ENCODE measurements around the gene DUSP19.

DNA sequence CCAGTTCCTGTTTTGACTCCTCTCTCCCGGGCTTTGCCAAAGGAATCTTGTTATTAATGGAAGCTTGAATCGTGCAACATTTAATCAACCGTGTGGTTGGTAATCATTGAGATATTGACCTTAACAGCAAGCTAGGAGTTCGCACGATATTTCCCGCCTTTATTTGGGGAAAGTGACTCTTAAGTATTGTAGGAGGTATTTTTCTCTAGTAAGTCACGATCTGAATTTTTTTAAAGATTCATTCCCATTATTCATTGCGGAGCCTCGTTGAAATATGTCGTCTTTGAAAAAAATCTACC lies 46.4 kb downstream of the DUSP19 start:
- TF ChIP-seq, protein P1, sequence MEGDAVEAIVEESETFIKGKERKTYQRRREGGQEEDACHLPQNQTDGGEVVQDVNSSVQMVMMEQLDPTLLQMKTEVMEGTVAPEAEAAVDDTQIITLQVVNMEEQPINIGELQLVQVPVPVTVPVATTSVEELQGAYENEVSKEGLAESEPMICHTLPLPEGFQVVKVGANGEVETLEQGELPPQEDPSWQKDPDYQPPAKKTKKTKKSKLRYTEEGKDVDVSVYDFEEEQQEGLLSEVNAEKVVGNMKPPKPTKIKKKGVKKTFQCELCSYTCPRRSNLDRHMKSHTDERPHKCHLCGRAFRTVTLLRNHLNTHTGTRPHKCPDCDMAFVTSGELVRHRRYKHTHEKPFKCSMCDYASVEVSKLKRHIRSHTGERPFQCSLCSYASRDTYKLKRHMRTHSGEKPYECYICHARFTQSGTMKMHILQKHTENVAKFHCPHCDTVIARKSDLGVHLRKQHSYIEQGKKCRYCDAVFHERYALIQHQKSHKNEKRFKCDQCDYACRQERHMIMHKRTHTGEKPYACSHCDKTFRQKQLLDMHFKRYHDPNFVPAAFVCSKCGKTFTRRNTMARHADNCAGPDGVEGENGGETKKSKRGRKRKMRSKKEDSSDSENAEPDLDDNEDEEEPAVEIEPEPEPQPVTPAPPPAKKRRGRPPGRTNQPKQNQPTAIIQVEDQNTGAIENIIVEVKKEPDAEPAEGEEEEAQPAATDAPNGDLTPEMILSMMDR (IDR thresholded peaks at IDR 0.05; ENCODE audit: low read depth, low read length, missing input control) = no peak
- TF ChIP-seq, protein P2, sequence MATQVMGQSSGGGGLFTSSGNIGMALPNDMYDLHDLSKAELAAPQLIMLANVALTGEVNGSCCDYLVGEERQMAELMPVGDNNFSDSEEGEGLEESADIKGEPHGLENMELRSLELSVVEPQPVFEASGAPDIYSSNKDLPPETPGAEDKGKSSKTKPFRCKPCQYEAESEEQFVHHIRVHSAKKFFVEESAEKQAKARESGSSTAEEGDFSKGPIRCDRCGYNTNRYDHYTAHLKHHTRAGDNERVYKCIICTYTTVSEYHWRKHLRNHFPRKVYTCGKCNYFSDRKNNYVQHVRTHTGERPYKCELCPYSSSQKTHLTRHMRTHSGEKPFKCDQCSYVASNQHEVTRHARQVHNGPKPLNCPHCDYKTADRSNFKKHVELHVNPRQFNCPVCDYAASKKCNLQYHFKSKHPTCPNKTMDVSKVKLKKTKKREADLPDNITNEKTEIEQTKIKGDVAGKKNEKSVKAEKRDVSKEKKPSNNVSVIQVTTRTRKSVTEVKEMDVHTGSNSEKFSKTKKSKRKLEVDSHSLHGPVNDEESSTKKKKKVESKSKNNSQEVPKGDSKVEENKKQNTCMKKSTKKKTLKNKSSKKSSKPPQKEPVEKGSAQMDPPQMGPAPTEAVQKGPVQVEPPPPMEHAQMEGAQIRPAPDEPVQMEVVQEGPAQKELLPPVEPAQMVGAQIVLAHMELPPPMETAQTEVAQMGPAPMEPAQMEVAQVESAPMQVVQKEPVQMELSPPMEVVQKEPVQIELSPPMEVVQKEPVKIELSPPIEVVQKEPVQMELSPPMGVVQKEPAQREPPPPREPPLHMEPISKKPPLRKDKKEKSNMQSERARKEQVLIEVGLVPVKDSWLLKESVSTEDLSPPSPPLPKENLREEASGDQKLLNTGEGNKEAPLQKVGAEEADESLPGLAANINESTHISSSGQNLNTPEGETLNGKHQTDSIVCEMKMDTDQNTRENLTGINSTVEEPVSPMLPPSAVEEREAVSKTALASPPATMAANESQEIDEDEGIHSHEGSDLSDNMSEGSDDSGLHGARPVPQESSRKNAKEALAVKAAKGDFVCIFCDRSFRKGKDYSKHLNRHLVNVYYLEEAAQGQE (IDR thresholded peaks at IDR 0.05) = no peak
- TF ChIP-seq YY1 (IDR thresholded peaks at IDR 0.05) = no peak
- TF ChIP-seq, protein P3, sequence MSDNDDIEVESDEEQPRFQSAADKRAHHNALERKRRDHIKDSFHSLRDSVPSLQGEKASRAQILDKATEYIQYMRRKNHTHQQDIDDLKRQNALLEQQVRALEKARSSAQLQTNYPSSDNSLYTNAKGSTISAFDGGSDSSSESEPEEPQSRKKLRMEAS (IDR thresholded peaks at IDR 0.05) = no peak

Measured in liver (tissue), 2 donors.